NCI-H526 (cell line): ENCODE data around the gene ANKRD55.
"Not testable (repeated sequence)": the region's sequence is repeated elsewhere in the genome, so short reads cannot be mapped to it uniquely, and the experiment has no call there.

Experiments used
- DNase-seq, 2 experiments: peaks; one replicate each; lab custom pipeline; 2025; lab: John Stamatoyannopoulos, UW

Gene ANKRD55

DNA sequence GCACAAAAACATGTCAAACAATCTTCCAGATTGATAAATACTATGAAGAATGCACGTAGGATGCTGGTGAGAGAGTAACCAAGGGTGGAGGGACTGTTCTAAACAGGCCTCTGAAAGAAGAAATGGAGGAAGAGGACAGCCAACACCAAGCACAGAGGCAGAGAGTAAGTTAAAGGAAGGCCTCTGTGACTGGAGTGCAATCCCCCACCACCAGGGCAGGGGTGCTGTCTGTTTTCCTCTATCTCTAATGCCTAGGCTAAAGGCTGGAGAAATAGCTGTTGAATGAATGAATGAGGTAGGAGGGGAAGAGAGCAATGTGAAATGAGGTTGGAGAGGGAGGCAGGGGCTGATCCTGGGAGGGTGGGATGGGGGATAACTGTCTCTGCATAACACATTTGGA, 88.9 kb downstream of the ANKRD55 start:
- no peak for DNase-seq

DNA sequence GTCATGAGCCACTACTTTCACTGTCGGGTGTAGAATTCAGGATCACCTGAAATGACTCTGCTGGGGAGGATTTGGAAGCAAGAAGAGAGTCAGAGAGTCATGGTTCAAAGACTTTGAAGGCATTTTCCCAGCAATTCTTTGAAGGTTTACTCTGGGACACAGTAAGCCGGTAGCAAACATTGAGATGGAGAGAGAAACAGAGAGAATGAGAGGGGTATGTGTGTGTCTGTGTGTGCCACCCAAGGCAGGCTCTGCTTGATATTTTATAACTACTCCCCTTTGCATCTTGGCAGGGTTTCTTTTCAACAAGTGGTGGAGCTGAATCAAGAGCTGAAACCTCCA, 89.8 kb downstream of the ANKRD55 start:
- no peak for DNase-seq

DNA sequence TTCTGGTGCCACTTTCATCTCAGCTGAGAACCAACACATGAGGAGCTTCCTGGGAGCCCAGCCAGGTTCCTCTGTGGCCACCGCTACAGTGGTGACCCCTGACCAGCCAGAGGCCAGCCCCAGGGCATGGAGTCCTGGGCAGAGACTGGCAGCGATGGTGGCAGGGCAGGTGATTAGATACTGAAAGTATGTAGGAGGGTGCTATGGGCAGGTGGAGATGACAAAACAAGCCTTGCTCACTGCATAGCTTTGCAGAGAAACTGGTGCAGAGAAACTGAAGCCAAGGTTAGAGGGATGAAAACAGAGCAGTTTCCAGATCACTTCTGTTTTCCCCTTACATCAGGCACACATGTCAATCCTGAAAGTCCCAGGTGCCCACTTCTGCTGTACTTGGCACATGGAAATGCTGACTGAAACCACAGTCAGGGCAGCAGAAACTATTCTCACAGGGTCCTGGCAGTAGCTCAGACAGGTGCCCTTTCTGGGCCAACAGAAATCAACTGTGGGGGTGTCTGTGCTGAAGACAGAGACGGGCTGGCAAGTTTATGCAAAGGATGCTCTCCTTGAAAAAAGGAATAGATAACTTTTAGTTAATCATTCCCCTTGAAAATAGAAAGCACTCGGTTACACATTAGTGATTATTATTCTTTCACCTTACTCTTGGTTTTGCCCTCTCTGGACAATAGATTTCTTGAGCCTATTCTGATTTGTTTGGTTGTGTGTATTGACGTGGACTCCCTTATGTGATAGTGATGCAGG, 90.3 kb downstream of the ANKRD55 start:
- DNase-seq, result no peak

DNA sequence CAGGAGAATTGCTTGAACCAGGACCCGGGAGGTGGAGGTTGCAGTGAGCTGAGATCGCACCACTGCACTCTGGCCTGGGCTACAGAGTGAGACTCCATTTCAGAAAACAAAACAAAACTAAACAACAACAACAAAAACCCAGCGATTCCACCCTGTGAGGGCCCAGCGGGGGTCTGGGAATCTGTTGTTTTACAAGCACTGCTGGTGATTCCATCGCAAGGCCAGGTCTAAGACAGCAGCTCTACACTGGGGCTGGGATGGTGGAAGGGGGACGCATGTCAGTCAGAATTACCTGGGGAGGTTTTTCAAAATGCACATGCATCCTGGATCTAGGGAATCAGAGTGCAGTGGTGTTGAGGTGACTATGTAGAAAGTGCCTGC, 90.9 kb downstream of the ANKRD55 start:
- DNase-seq, result no peak

DNA sequence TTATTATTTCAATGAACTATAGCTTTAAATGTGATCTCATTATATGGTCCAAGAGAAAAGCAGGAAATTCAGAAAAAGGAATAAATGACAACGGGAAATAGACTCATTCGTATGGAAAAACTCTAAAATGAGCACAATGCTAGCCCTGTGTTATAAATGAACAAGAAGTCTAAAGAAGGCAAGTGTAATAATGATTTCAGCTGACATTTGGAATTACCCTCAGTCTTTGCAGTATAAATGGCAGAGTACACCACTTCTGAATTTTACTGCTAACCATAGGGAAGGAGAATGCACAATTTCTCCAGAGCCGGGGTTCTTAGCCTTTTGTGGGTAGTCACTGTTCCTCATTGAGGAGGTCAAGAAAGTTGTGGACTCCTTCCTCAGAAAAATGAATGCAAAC, 93.1 kb downstream of the ANKRD55 start:
- no peak for DNase-seq

DNA sequence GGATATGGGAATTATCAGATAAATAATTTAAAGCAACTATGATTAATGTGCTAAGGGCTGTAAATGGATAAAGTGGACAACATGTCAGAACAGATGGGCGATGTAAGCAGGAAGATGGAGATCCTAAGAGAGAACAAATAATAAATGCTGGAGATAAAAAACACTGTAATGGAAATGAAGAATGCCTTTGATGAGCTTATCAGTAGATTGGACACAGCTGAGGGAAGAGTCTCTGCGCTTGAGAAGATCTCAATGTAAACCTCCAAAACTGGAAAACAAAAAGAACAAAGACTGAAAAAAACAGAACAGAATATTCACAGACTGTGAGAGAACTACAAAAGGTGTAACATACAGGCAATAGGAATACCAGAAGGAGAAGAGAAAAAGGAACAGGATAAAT, 102.5 kb downstream of the ANKRD55 start:
- DNase-seq, result no peak

DNA sequence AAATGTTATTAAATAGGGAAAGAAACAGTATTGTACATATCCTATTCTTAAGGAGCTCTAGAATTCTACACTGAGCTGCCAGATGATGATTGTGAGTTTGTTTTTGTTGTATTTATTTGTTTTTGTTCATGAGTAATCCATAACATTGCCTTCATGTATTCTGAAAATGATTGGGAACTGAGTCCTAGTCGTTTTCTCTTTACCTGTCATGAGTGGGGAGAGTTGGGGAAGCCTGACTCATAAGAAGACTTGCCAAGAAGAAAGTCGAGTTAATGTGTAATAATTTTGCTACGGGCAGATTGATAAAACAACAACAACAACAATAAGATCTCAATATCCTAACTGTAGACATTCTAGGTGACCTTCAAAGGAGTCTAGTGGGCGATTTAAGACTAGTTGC, 103.8 kb downstream of the ANKRD55 start:
- DNase-seq, result no peak

DNA sequence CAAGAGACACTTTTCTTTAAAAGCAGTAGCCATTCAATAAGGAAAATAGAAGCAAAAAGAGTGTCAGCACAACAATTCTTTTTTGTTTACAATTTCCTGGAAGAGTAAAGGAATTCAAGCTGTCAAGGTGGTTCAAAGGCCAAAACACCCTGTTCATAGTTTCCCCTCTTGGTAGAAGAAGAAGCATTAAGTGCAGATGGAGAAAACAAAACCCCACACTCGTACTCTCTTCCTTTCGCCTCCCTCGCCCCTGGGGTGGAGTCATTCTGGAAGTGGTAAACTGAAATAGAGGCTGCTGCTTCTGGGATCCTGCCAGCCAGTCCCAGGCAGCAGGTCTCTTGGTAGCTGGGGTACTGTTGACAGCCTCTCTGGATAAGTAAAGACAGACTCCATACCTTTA, 105.0 kb downstream of the ANKRD55 start:
- no peak for DNase-seq

DNA sequence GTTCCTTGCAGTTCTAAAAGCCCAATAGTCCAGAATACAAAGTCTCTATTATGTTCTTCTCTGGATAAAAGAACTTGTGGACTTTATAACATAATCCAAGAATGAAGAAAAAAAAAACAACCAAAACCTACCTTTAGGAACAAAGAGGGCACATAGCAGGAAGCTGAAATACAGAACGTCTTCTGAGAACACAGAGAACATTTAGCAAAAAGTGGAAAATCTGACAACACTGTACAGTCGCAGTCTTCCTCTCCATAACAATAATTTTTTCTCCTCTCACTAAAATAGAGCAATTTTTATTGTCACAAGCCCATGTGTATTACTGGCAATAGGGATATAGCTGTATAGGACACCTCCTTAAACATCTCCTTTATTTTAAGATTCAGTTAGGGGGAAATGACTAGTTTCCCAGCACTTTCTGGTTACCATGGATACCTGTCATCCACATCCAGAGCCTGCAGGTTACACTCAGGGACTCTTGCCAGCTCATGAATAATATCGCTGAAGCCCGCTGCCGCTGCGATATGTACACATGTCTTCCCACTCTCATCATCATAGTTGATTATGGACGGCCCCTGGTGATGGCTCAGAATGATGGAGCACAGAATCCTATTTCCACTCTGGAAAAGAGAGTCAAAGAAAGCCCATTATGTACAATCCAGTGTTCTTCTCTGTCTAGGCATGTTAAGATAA, 106.5 kb downstream of the ANKRD55 start:
- no peak for DNase-seq

DNA sequence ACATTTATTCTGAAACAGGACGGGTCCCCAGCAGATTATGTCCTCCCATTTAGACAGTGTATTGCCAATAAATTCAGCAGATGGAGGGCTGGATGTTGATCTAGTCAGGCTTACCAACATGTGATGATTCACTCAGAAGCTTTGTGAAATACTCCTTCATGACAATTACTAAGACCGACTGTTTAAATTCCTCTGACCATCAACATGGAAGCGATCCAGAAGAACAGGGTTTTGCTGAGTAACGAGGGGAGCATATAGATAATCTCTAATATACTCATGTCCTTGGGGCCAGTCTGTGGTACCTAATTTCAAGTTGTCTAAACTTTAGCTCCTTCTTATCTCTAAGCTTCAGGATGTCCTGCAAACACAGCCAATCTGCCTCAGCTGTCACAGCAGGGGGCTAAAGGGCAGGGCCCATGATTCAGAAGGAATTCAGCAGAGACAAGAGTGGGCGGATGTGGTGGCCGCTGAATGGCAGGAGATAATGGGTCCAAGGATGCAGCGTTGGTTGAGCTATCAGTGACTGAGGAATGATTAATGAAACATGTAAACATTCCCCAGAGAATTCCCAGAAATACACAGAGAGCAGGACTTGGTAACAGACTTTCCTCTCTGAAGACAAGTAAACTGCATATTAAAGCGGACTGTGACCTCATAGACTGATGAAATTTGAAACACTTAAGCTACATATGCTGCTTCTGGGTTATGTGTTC, 109.4 kb downstream of the ANKRD55 start:
- DNase-seq, result no peak

DNA sequence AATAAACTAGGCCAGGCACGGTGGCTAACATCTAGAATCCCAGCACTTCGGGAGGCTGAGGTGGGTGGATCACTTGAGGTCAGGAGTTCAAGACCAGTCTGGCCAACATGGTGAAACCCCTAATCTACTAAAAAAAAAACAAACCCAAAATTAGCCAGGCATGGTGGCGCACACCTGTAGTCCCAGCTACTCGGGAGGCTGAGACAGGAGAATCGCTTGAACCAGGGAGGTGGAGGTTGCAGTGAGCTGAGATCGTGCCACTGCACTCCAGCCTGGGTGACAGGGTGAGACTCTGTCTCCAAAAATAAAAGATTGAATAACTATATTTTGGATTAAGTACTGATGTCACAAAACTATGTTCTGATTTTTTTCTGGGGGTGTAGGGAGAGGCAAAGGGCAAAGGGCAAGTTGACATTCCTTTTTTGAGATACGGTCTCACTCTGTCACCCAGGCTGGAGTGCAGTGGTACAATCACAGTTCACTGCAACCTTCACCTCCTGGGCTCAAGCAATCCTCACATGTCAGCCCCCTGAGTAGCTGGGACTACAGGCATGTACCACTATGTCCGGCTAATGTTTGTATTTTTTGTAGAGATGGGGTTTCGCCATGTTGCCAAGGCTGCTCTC, 110.7 kb downstream of the ANKRD55 start:
- DNase-seq, result not testable (repeated sequence)

DNA sequence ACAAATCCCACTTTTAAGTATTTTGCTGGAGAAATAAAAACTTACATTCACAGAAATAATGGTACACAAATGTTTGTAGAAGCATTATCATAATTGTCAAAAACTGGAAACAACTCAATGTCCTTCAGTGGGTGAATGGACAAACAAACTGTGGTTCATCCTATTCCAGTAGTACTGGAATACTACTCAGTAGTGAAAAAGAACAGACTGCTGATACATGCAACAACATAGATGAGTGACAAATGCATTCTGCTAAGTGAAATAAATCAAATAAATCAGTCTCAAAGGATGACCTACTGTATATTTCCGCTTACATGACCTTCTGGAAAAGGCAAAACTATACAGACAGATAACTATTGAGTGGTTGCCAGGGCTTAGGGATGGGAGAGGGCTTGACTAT, 114.1 kb downstream of the ANKRD55 start:
- DNase-seq, result no peak

DNA sequence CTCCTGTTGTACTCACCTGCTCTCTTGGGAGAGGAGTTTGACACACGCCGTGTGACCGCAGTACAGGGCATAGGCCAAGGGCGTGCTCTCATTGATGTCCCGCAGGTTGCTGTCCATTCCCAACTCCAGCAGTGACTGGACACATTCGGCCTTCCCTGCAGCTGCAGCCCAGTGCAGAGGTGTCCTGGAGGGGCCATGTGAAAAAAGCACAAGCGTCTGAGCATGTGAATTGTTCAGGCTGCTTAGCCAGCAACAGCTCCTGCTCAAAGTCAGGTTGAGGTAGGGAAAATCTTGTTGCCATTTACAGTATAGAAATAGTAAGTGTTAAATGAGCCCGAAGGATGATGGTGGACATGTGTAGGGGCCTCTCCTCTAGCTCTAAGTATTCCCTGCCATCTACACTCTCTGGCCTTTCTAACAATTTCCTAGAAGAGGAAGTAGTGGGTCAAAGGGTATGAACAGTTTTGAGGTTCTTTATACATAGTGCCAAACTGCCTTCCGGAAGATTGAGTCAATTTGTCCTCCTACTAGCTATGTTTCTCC, 116.5 kb downstream of the ANKRD55 start:
- no peak for DNase-seq

DNA sequence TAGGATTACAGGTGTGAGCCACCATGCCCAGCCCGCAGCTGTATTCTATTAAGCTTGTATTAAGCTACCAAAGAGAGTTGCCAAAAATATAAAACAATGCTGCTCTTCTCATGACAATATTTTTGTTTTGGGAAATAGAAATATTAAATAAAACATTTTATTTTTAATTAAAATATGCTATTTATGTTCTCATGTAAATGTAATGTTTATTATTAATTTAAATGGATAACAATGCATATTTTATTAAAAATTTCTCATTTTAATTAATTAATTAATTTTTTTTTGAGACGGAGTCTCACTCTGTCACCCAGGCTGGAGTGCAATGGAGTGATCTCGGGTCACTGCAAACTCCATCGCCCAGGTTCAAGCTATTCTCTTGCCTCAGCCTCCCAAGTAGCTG, 117.5 kb downstream of the ANKRD55 start:
- DNase-seq, result no peak

DNA sequence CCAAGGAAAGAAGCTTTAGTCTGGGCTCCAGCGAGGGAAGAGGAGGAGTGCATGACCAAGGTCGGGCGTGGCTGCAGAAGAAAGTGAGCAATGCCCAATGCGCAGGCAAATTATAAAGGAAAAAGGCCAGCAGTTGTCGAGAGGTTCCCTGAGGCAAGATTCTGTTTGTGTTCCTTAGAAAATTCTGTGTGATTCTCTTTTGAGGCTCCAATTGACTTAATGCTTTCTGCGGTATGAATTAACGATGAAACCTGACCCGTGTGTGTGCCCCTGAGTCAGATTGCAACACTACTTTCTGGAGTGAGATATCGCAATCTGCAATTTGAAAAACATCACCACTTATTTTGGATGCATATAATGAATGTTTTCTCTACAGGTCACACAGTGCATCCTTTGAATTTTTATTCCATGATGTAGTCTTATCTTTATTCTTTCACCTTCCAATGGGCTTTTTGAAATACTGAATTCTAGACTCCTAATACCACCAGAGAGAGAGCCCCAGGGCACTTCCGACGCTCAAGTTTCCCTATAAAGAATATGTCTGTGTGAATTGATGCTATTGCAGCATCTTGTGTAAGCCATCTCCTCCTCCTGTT, 120.5 kb downstream of the ANKRD55 start:
- no peak for DNase-seq

DNA sequence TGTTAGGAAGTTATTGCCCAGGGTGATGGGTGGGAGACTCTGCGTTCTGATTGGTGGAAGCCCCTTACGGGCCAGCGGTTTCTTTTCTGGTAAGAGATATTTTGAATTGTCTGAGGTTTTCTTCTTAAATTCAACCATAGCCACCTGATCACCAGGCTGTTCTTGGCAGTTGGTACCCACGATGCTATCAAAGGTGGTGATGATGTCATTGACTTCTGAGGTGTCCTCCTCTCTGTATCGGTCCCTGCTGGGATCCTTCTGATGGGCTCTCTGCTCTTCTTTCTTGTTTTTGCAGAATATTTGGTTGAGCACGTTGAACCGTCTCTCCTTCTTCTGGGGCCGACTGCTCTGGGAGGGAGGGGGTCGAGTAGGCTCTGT, 121.7 kb downstream of the ANKRD55 start:
- DNase-seq, result no peak

DNA sequence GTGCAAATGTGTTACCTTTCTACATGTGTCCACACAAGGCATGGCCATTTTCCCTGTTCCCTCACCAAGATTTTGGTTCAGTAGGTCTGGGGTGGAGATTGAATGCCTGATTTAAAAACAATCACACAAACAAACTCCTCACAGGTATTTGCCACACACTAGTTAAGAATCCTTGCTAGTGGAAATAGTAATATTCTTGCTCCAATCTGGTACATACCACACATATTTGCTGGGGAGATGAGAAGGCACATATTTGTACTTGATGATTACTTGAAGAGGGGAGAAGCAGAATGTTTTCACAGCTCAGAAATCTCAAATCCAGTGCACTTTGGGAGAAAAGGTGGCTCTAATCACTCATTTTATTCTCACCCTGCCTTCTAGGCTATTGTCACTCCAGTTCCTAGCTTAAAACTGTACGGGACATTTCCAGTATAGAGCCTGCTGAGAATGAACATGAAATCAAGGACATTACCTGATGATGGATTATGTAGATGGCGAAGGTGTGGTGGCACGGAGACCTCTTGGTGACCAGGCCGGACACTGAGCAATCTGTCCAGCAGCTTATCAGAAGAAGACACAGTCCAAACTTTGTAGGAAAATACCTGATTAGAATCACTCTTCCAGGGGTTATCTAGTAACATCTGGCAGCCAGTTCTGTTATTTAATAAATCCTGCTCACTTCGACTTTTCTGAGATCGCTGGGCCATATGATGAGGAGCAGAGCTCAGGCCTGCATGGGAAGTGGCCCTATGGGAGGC, 122.3 kb downstream of the ANKRD55 start:
- DNase-seq, result no peak

DNA sequence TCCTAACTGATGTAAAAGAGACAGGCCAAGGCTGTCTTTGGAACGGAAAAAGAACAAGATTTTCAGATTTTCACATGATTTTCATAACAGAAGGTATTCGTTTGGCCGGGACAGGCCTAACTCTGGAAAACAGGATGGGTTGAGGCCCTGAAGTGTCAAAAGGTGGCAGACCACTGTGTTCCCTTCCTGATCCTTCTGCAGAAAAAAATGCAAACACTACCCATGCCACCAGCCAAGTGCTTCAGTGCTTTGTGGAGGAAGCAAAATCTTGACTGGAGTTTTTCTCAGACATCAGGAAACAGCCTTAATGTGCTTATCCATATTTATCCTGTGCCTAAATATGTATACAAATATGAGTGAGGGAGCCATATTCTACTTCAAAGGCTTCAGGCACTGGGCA, 124.9 kb downstream of the ANKRD55 start:
- no peak for DNase-seq

DNA sequence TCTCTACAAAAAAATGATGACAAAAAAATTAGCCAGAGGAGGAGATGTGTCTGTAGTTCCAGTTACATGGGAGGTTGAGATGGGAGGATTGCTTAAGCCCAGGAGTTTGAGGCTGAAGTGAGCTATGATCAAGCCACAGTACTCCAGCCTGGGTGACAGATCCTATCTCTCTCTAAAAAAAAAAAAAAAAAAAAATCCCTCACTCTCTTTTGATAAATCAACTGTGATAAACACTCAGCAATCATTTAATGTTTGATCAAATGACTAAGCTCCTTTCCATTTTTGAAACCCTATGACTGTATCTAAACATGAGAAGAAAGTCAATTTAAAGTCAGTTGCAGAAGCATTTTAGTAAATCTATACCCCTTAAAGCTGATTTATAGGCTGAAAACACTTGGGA, 126.3 kb downstream of the ANKRD55 start:
- no peak for DNase-seq

DNA sequence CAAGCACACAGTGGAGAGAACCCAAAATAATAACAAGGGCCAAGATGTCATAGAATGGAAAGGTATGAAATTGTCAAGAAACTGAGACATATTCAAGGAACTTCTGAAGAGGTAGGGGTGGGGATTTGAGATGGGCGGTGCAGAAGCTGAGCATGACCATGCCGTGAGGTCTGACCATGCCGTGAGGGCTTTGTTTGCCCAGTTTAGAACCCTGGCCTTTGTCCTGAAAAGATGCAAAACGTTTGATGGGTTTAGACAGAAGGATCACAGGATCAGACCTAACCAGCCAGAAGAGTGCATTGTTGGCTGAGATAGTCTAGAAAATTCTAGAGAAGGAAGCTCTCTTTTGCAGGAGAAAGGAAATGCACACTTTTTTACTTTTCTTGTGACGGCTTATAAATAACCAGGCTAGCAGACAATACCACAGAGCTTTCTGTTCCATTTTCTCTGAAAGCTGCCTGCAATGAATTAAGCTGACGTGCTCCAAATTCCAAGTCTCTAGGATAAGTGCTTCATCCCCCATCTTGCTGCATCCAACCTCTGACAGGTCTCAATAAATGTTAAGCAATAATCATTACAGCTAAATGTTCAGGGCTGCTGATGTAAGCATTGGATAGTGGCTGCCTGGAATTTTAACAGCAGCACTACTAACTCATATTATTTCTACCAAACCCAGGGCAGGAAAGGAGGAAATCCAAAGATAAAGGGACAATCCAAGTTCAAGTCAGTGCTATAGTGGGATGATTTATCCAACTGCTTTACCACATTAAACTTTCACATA, 127.4 kb downstream of the ANKRD55 start:
- DNase-seq, result no peak

DNA sequence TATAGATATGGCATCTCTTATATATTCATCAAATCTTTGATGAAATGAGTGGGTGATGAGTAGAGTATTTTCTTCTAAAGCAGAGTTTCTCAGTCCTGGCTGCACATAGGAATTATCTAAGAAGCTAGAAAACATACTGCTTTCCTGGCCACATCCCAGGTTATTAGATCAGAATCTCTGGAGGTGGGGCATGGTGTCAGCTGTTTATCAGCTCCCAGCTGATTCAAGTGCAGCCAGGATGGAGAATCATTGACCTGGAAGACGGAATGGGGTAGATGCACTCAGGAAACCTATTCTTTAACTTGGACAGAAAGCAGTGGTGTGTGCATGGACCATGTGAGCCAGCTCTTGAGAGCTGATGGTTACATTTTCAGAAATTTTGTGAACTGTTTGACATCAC, 130.2 kb downstream of the ANKRD55 start:
- DNase-seq, result no peak
